Smooth muscle cell of the brain vasculature (primary cell): ENCODE measurements around the gene MIGA2.

ENCODE experiments used
- DNase-seq: peaks from one replicate; pipeline ENCODE4 v3.0.0-alpha.2; 2012; ENCODE audit warnings: low read depth, low spot score

MIGA2 gene

GRCh38 chr9:129036923-129037766, 719 bp downstream of the MIGA2 start:
- DNase-seq = no peak

- no peak for DNase-seq
These were observed 1.3 kb downstream of the MIGA2 start for GRCh38 chr9:129037767-129038098.

GRCh38 chr9:129038109-129038852, 1.9 kb downstream of the MIGA2 start:
- no peak for DNase-seq

- no peak for DNase-seq
These were observed 3.8 kb downstream of the MIGA2 start for GRCh38 chr9:129040113-129040643.

- no peak for DNase-seq
These were observed 5.6 kb downstream of the MIGA2 start for GRCh38 chr9:129042016-129042415.

- DNase-seq = no peak
These were observed 16.2 kb downstream of the MIGA2 start for GRCh38 chr9:129052592-129052991.

- DNase-seq = no peak
These were observed 16.6 kb downstream of the MIGA2 start for GRCh38 chr9:129053020-129053419.

- DNase-seq = no peak
These were observed 17.9 kb downstream of the MIGA2 start for GRCh38 chr9:129054163-129054851.

- no peak for DNase-seq
These were observed 22.8 kb downstream of the MIGA2 start for GRCh38 chr9:129058965-129059795.

GRCh38 chr9:129059796-129060785, 23.7 kb downstream of the MIGA2 start:
- no peak for DNase-seq

- no peak for DNase-seq
These were observed 24.6 kb downstream of the MIGA2 start for GRCh38 chr9:129060991-129061390.

- no peak for DNase-seq
These were observed 26.6 kb downstream of the MIGA2 start for GRCh38 chr9:129063061-129063460.

GRCh38 chr9:129064499-129064908, 28.1 kb downstream of the MIGA2 start:
- DNase-seq = no peak

- DNase-seq = no peak
These were observed 31.7 kb downstream of the MIGA2 start for GRCh38 chr9:129068110-129068509.

- DNase-seq = no peak
These were observed 32.8 kb downstream of the MIGA2 start for GRCh38 chr9:129068990-129069861.

GRCh38 chr9:129069862-129070641, 33.6 kb downstream of the MIGA2 start:
- no peak for DNase-seq

GRCh38 chr9:129070696-129071525, 34.5 kb downstream of the MIGA2 start:
- DNase-seq = no peak
